NCI-H345 treated with DMSO at 0.1 percent for 48 hours (cell line): ENCODE data around the gene PTPRR.
"Not testable (repeated sequence)": the region's sequence is repeated elsewhere in the genome, so short reads cannot be mapped to it uniquely, and the experiment has no call there.

Source experiments
- DNase-seq: peaks from one replicate; lab custom pipeline; 2025; ENCODE audit not compliant: unreplicated experiment; lab: John Stamatoyannopoulos, UW

Gene PTPRR

DNA sequence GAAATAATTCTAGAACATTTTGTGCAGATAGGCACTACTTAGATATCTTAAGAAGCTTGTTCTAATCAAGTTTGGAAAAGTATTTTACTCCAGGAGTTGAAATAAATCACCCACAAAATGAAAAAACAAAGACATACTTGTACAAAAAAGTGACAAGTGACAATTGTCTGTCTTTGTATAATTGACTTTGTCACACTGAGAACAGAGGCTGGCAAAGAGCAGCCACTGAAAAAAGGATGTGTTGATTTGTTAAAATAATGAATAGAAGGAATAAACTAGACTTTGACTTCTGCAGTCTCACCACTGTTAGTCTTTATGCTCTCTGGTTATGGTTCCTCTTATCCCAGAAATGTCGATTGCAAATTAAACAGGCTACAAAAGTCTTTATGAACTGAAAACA is 77.6 kb downstream of the PTPRR start:
- no peak for DNase-seq

DNA sequence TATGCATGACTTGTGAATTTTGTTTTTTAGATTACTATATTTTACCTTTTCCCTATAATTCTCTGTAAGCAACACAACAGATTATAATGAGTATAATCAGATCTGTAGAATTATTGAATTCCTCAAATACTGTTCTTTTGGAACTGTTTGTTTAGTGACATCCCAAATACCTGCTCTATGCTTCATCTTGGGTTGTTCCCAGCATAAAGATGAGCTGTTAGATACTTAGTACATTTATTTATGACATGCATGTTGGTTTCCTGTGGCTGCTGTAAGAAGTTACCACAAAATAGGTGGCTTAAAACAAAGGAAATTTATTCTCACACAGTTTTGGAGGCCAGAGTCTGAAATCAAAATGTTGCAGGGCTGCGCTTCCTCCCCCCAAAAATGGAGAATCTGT is 78.4 kb downstream of the PTPRR start:
- DNase-seq = no peak

- no peak for DNase-seq
These were observed 79.7 kb downstream of the PTPRR start for GRCh38 chr12:70840656-70841350.

DNA sequence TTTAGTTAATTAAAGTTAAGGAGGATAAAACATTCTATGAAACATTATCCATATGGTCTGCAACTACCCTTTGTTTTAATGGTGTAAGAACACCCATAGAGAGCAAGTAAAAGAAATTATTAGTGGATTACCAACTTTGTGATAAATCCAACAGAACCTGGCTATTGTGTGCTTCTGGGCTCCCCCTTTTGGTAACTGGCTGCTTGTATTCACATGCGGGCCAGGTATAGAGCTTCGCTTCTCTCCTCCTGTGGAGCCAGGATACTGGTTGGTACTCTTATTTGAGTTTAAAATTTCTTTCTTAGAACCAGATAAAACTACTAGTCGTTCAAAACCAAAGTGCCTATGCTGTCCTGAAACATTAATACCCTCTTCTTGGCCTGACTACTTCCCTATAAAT is 81.0 kb downstream of the PTPRR start:
- no peak for DNase-seq

GRCh38 chr12:70838127-70838526 is 82.4 kb downstream of the PTPRR start:
- DNase-seq = no peak

DNA sequence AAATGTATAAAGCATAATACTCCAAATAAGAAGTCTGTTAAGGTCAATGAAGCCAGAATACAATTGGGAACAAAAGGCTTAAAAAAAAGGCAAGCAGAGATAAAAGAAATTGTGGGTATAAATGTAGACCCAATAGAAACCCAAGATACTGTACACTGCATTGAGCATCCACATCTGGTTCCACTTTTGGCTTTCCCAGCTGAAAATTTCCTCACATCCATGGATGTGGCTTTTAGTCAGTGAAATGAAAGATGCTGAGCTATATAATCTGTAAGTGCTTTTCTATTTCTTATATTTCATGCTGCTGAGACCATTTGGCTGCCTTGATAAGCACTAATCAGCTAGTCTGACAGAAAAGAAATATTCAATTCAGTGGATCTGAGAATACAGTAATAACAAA is 83.5 kb downstream of the PTPRR start:
- no peak for DNase-seq

GRCh38 chr12:70835948-70836347 is 84.6 kb downstream of the PTPRR start:
- no peak for DNase-seq

GRCh38 chr12:70831543-70831942 is 89.0 kb downstream of the PTPRR start:
- DNase-seq = no peak

GRCh38 chr12:70830221-70831061 is 90.1 kb downstream of the PTPRR start:
- no peak for DNase-seq

GRCh38 chr12:70829070-70829469 is 91.5 kb downstream of the PTPRR start:
- no peak for DNase-seq

- no peak for DNase-seq
These were observed 92.2 kb downstream of the PTPRR start for GRCh38 chr12:70828351-70828750.

DNA sequence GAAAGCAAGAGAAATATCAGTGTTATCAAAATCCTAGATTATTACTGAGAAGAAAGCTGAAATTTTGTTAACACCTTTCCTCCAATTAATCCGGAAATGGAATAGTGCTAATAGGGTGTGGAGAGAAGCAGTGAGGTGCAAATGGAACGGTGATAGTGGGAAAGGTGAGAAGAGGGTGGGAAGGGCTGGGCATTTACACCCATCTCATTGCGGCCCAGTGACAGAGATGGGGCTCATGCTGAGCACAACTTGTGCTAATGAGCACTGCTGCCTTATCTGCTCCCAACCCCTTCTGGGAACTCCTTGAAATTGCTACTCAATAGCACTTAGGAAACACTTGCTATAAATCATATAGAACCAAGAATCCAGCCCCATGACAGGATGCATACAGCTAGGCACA is 94.4 kb downstream of the PTPRR start:
- no peak for DNase-seq

GRCh38 chr12:70824511-70824910 is 96.0 kb downstream of the PTPRR start:
- no peak for DNase-seq

DNA sequence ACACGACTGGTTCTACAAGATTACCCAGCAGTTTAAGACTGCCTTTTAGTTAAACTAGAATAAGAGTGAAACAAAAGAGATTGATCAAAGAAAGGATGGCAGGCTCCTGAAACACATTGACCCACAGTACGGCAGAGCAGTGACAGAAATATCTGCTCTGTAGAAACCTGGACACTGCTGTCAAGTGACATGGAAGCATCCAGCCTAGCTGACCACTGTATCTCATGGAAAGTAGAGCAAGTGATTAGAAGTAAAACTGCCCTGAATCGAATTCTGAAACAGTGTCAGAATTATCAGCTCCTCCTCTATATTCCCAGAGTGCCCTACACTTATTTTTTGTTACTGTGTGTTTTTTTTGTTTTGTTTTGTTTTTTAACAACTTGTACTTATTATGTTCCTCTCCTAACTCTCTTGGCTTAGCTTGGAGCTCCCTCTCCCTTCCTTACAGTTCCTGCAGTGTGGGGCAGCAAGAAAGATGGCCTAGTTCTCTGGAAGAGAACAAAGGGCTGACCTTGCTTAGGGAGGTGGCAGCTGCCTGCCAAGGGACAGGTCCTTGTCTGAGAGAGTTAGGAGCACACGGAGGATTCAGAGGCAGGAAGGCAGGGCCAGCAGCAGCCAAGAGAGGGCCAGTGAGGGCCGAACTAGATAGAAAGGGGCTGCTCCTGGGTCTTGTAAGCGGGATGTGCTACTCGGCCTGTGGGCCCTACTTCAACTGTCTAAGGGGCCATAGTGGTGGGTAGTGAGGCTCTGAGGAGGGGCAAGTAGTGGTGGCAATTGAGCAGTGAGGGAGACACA is 97.2 kb downstream of the PTPRR start:
- no peak for DNase-seq

DNA sequence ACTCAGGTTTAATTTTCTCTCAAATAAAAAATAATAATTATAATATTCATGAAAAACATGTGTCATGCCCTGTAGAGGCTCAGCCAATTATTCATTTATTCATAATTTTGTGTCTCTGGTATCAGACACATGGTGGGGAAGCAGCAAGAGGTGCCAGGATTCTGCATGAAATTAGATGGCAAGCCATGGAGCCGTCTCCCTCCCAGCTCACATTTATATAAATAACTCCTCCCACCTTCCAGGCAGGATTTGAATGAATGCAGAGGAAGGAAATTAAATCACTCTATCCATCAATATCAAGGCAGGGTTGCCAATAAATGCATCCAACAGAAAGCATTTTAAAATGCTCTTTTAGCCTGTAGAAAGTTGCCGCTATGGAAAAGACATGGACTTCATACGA is 98.1 kb downstream of the PTPRR start:
- no peak for DNase-seq

- no peak for DNase-seq
These were observed 104.6 kb downstream of the PTPRR start for GRCh38 chr12:70815971-70816391.

- DNase-seq = no peak
These were observed 105.5 kb downstream of the PTPRR start for GRCh38 chr12:70815056-70815455.

- no peak for DNase-seq
These were observed 107.0 kb downstream of the PTPRR start for GRCh38 chr12:70813559-70813958.

GRCh38 chr12:70812136-70812535 is 108.4 kb downstream of the PTPRR start:
- no peak for DNase-seq

- DNase-seq = no peak
These were observed 110.7 kb downstream of the PTPRR start for GRCh38 chr12:70809887-70810286.

- DNase-seq = not testable (repeated sequence)
These were observed 112.5 kb downstream of the PTPRR start for GRCh38 chr12:70807993-70808392.

DNA sequence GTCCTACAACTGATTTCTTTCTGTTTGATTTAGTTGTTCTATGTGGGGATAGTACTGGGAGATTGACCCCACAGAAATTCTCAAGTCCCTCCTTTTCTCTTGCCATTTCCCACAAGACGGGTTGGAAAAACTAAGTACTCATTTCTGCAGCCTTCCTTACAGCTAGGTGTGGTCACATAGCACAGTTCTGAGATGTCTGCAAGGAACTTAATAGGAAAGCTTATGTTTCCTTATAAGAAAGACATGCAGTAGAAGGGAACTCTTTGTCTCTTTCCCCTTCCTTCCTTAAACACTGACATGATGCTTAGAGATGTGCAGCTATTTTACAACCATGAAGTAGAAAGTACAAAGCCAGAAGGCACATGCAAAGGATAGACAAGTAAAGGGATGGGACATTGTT is 113.7 kb downstream of the PTPRR start:
- DNase-seq = no peak
